Loucy (cell line): Measurements from ENCODE around the gene PAQR7.

Experiments used
- CTCF ChIP-seq: fragments of 200-600 bp; sonication (generic); conservative IDR thresholded peaks from 2 replicates; pipeline ENCODE4 v1.5.1; 2014; ENCODE audit warnings: mild to moderate bottlenecking, antibody characterized with exemption, low read length
- EZH2phosphoT487 ChIP-seq: fragments of 200-600 bp; IDR thresholded peaks from 2 replicates; pipeline ENCODE4 v1.6.1; 2018; ENCODE audit warnings: antibody characterized with exemption, mild to moderate bottlenecking, moderate library complexity, borderline replicate concordance

- no peak for TF ChIP-seq CTCF
- no peak for TF ChIP-seq EZH2phosphoT487
Observed at GRCh38 chr1:25821630-25822091, 53.8 kb downstream of the PAQR7 start.
